Measurements from ENCODE around the gene NABP1. TPM values are rescaled to one million over a fixed set of nuclear protein-coding genes. Genes with fewer than 3 reads are reported as not detected.

NABP1 gene
- total RNA-seq, 4 donors from 2014 or later = 31.4 to 273 (median 211) TPM

DNA sequence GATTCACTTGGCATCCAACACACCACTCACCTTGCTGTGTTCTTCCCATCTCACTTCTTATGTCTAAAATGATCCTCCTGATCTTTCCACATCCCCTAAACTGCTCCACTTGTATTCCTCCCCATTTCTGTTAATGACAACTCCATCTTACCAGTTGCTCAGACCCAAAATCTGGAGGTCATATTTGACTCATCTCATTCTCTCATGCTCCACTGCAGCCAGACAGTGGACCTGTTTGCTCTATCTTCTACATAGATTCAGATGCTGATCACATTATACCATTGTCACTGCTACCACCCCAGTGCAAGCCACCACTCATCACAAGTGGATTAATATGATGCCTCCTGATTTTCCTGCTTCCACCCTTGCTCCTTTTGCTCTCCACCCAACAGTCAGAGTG lies 7.9 kb upstream of the NABP1 start:
- Histone ChIP-seq H3K4me1 (no peaks in the 10 kb centered on the region), H3K27me3 (no peaks in the 10 kb centered on the region), H3K9me3 (no peaks in the 10 kb centered on the region), H3K4me3 (no peak overlapping the region), H3K27ac (no peak overlapping the region), H3K36me3 (no peaks in the 10 kb centered on the region)
- TF ChIP-seq, protein P1, sequence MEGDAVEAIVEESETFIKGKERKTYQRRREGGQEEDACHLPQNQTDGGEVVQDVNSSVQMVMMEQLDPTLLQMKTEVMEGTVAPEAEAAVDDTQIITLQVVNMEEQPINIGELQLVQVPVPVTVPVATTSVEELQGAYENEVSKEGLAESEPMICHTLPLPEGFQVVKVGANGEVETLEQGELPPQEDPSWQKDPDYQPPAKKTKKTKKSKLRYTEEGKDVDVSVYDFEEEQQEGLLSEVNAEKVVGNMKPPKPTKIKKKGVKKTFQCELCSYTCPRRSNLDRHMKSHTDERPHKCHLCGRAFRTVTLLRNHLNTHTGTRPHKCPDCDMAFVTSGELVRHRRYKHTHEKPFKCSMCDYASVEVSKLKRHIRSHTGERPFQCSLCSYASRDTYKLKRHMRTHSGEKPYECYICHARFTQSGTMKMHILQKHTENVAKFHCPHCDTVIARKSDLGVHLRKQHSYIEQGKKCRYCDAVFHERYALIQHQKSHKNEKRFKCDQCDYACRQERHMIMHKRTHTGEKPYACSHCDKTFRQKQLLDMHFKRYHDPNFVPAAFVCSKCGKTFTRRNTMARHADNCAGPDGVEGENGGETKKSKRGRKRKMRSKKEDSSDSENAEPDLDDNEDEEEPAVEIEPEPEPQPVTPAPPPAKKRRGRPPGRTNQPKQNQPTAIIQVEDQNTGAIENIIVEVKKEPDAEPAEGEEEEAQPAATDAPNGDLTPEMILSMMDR (IDR thresholded peaks at IDR 0.05) = no peak
- no peak for TF ChIP-seq POLR2A (IDR thresholded peaks at IDR 0.05)
- DNase-seq = no peak

DNA sequence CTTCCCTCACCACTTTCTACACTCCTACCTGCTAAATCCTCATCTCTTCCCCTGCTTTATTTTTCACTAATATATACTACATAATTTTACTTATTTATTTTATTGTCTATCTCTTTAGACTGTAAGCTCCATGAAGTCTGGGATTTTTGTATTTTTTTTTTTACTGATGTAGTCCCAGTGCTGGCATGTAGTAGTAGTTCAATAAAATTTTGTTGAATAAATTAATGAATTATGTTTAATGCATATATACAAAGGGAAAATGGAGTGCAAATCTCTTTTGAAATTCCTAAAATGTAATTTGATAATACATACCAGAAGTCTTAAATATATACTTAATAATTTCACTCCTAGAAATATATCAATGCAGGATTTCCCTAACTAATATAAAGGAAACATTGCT lies 7.1 kb upstream of the NABP1 start:
- no peaks in the 10 kb centered on the region for H3K36me3 ChIP-seq
- no peaks in the 10 kb centered on the region for H3K27me3 ChIP-seq
- H3K4me1 ChIP-seq = no peaks in the 10 kb centered on the region
- no peak for DNase-seq
- no peak overlapping the region for H3K4me3 ChIP-seq
- no peak for TF ChIP-seq POLR2A (IDR thresholded peaks at IDR 0.05)
- TF ChIP-seq, protein P1 (IDR thresholded peaks at IDR 0.05) = no peak
- H3K9me3 ChIP-seq = no peaks in the 10 kb centered on the region
- H3K27ac ChIP-seq = no peak overlapping the region

DNA sequence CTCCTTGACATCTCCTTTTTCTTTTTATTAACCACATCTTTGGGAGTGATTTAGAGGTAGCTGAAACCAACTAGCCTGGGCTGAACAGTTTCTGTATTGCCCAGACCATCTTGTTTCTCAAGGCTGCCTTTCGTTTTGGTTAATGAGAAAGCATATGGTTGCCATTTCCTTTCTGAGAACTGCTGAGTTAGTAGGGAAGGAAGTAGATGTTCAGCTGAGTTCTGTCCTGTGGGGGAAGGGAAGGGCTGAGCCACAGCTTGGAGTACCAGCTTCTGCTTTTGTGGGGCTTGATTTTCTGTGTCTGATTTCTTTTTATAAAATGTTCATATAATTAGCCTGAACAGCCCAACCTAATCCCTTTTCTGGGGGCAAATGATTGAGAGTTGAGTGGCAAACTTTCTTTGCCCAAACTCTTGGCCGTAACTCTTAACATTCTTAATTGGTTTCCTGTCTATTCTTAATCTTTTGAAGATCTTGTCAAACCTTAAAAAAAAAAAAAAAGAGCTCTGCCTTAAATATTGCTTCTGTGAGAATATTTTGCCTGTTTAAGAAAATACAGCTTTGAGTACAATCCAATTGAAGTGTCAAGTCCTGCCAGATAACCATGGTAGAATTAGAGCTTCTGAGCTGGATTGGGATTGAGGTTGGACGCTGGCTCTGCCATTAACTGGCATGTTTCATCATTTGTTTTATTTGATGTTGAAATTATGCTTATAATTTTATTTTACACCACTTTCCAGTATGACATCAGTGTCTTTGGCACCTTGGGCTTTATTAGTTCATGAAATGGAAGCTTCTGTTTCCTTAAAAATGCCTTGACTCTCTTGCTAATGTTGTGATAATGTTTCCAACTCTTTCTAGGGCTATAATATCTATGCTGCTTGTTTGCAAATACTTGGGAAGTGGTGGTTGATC lies 1.9 kb upstream of the NABP1 start:
- Histone ChIP-seq H3K36me3 (no peaks in the 10 kb centered on the region), H3K4me1 (peaks cover 0 to 11% (median 5%) of the 10 kb centered on the region in 4 donors), H3K9me3 (no peaks in the 10 kb centered on the region), H3K27me3 (no peaks in the 10 kb centered on the region), H3K27ac (peak overlapping the region; percentile 90 to 94 (median 92)), H3K4me3 (peak overlapping the region in 1 of 4 donors; percentile 4)
- no peak for TF ChIP-seq POLR2A (IDR thresholded peaks at IDR 0.05)
- TF ChIP-seq, protein P1 (IDR thresholded peaks at IDR 0.05) = no peak
- peak in 2 of 3 donors; percentile 84 to 89 for DNase-seq

DNA sequence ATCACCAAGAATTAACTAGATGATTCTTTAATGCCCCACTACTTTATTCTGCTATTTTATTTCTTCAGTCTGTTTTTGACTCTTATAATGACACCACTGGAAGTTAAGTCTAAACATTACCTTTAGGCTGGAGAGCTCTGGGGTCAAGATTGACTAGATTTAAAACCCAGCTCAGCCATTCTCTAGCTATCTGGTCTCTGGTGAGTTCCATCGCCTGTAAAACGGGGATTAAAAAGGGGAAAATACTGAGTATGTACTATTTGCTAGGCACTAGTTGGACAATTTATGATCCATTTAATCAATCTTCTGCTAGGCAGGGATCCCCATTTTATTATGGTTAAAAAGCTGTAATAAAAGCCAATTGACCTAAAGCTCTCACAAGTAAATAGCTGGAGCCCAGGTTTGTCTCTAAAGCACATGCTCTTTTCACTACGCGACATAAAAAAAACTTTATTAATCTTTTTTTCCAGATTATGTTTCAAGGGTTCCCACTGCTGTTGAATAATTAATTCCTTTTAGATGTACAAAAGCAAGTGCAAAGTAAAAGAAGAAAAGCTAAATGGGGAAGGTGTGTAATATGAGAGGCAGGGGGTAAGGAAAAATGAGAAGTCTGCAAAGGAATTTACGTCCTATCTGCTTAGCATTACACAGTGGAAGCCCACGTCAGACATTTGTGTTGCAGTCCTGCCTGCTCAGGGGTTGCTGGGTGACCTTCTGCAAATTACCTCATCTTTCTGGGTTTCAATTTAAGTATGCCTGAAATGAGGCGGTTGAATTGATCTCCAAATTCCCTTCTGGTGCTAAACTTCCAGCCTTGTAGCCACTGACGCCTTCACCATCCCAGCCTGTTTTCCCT lies 918 bp upstream of the NABP1 start:
- TF ChIP-seq, protein P1 (IDR thresholded peaks at IDR 0.05) = no peak
- no peak for TF ChIP-seq POLR2A (IDR thresholded peaks at IDR 0.05)
- Histone ChIP-seq H3K4me3 (peak overlapping the region; percentile 46 to 82 (median 66)), H3K4me1 (peaks cover 0 to 14% (median 5%) of the 10 kb centered on the region in 4 donors), H3K27me3 (no peaks in the 10 kb centered on the region), H3K27ac (peak overlapping the region; percentile 90 to 94 (median 92)), H3K9me3 (no peaks in the 10 kb centered on the region), H3K36me3 (no peaks in the 10 kb centered on the region)
- peak in 2 of 3 donors; percentile 45 to 70 for DNase-seq

DNA sequence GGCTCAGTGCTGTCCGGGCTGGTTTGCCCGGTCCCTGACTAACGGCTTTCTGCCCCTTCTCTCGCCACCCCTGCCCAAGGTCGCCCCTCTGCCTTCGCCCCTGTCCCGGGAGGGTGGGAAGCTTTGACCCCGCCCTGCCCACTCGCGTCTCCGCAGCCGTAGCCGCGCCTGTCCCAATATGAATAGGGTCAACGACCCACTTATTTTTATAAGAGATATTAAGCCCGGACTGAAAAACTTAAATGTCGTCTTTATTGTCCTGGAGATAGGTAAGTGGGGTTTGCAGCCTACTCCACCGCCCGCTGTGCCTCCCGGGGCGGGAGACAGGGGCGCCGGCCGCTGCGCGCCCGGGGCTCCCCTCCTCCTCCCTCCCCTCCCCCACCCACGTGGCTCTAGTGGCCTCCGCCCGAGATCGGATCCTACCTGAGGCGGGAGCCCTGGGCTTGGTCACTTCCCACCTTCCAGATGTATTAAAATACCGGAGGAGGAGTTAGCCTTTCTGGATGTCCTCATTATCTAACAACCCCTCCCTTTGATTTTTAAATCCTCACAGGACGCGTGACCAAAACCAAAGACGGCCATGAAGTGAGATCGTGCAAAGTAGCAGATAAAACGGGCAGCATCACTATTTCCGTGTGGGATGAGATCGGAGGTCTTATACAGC lies 633 bp downstream of the NABP1 start:
- peaks cover 0 to 12% (median 0%) of the 10 kb centered on the region in 3 donors for H3K36me3 ChIP-seq
- no peaks in the 10 kb centered on the region for H3K27me3 ChIP-seq
- TF ChIP-seq, protein P1 (IDR thresholded peaks at IDR 0.05) = no peak
- TF ChIP-seq POLR2A (IDR thresholded peaks at IDR 0.05) = no peak
- peak overlapping the region; percentile 61 to 74 (median 70) for H3K4me3 ChIP-seq
- H3K27ac ChIP-seq = peak overlapping the region; percentile 90 to 94 (median 92)
- H3K9me3 ChIP-seq = no peaks in the 10 kb centered on the region
- H3K4me1 ChIP-seq = peaks cover 0 to 14% (median 5%) of the 10 kb centered on the region in 4 donors
- peak; percentile 77 to 86 (median 78) for DNase-seq

All from Peyer's patch (tissue), 4 donors.